ENCODE measurements around the gene MYRIP.
"Not testable (repeated sequence)": the region's sequence is repeated elsewhere in the genome, so short reads cannot be mapped to it uniquely, and the experiment has no call there.

Gene MYRIP

GRCh38 chr3:40268802-40269524 lies 459.6 kb downstream of the MYRIP start:
- no peak for TF ChIP-seq EZH2phosphoT487 (IDR thresholded peaks at IDR 0.05; ENCODE audit: low read depth)
- TF ChIP-seq CTCF (IDR thresholded peaks at IDR 0.05; ENCODE audit: low read depth, low read length), result no peak
- Histone ChIP-seq H3K9ac (ENCODE audit: low read length) (no peak overlapping the region), H3K4me1 (ENCODE audit: low read length) (no peaks in the 10 kb centered on the region), H4K20me1 (ENCODE audit: insufficient read depth, low read length) (no peaks in the 10 kb centered on the region), H3K36me3 (replicated peaks; ENCODE audit: low read depth, low read length) (no peaks in the 10 kb centered on the region), H3K79me2 (ENCODE audit: low read length) (no peaks in the 10 kb centered on the region), H3K27me3 (ENCODE audit: low read depth, low read length) (0 out of 2 replicates have a peak, but pooled peaks cover 11% of the 10 kb centered on the region), H3K9me3 (ENCODE audit: insufficient read depth, low read length) (no peaks in the 10 kb centered on the region), H3K4me3 (ENCODE audit: low read length) (no peak overlapping the region), H2AFZ (ENCODE audit: low read depth, low read length) (no peak overlapping the region), H3K4me2 (ENCODE audit: low read length) (no peak overlapping the region), H3K27ac (ENCODE audit: low read length) (no peak overlapping the region)

GRCh38 chr3:40278791-40279190 lies 469.4 kb downstream of the MYRIP start:
- Histone ChIP-seq H3K9me3 (ENCODE audit: insufficient read depth, low read length) (no peaks in the 10 kb centered on the region), H3K4me3 (ENCODE audit: low read length) (no peak overlapping the region), H2AFZ (ENCODE audit: low read depth, low read length) (no peak overlapping the region), H3K9ac (ENCODE audit: low read length) (no peak overlapping the region), H3K27me3 (ENCODE audit: low read depth, low read length) (peaks cover 9% of the 10 kb centered on the region; the same call in 1 of the 2 replicates), H4K20me1 (ENCODE audit: insufficient read depth, low read length) (no peaks in the 10 kb centered on the region), H3K79me2 (ENCODE audit: low read length) (no peaks in the 10 kb centered on the region), H3K4me1 (ENCODE audit: low read length) (no peaks in the 10 kb centered on the region), H3K27ac (ENCODE audit: low read length) (no peak overlapping the region), H3K4me2 (ENCODE audit: low read length) (no peak overlapping the region), H3K36me3 (replicated peaks; ENCODE audit: low read depth, low read length) (no peaks in the 10 kb centered on the region)
- TF ChIP-seq EZH2phosphoT487 (IDR thresholded peaks at IDR 0.05; ENCODE audit: low read depth) (no peak), CTCF (IDR thresholded peaks at IDR 0.05; ENCODE audit: low read depth, low read length) (no peak)

- Histone ChIP-seq H3K27me3 (ENCODE audit: low read depth, low read length) (peaks cover 9% of the 10 kb centered on the region; the same call in 1 of the 2 replicates), H3K9me3 (ENCODE audit: insufficient read depth, low read length) (no peaks in the 10 kb centered on the region), H3K4me1 (ENCODE audit: low read length) (no peaks in the 10 kb centered on the region), H3K79me2 (ENCODE audit: low read length) (no peaks in the 10 kb centered on the region), H3K4me2 (ENCODE audit: low read length) (no peak overlapping the region), H2AFZ (ENCODE audit: low read depth, low read length) (no peak overlapping the region), H3K36me3 (replicated peaks; ENCODE audit: low read depth, low read length) (no peaks in the 10 kb centered on the region), H4K20me1 (ENCODE audit: insufficient read depth, low read length) (no peaks in the 10 kb centered on the region), H3K9ac (ENCODE audit: low read length) (no peak overlapping the region), H3K27ac (ENCODE audit: low read length) (no peak overlapping the region), H3K4me3 (ENCODE audit: low read length) (no peak overlapping the region)
- TF ChIP-seq CTCF (IDR thresholded peaks at IDR 0.05; ENCODE audit: low read depth, low read length), result no peak
- no peak for TF ChIP-seq EZH2phosphoT487 (IDR thresholded peaks at IDR 0.05; ENCODE audit: low read depth)
Observed at GRCh38 chr3:40281995-40282394, 472.6 kb downstream of the MYRIP start.

- not testable (repeated sequence) for H2AFZ ChIP-seq (ENCODE audit: low read depth, low read length); H3K9ac ChIP-seq (ENCODE audit: low read length); H3K27ac ChIP-seq (ENCODE audit: low read length)
Observed at GRCh38 chr3:40283057-40283456, 473.6 kb downstream of the MYRIP start.

More at GRCh38 chr3:40283057-40283456, 473.6 kb downstream of the MYRIP start:
- H3K79me2 ChIP-seq (ENCODE audit: low read length); H3K9me3 ChIP-seq (ENCODE audit: insufficient read depth, low read length); H3K4me1 ChIP-seq (ENCODE audit: low read length); H3K36me3 ChIP-seq (replicated peaks; ENCODE audit: low read depth, low read length); H4K20me1 ChIP-seq (ENCODE audit: insufficient read depth, low read length); H3K4me2 ChIP-seq (ENCODE audit: low read length); H3K27me3 ChIP-seq (ENCODE audit: low read depth, low read length); H3K4me3 ChIP-seq (ENCODE audit: low read length): not testable (repeated sequence)

Data from OCI-LY3 (cell line).